GM20000 (cell line): ENCODE data around the gene CYSLTR2.

Experiments
- DNase-seq: peaks from one replicate; pipeline ENCODE4 v3.0.0; 2012; ENCODE audit warnings: low spot score
- TF ChIP-seq, protein P1 (sequence below): IDR thresholded peaks from 2 replicates; pipeline ENCODE4 v1.5.1; 2012; ENCODE audit warnings: mild to moderate bottlenecking, control low read depth; ENCODE audit errors: extremely low read depth, missing control alignments

CYSLTR2 gene

DNA sequence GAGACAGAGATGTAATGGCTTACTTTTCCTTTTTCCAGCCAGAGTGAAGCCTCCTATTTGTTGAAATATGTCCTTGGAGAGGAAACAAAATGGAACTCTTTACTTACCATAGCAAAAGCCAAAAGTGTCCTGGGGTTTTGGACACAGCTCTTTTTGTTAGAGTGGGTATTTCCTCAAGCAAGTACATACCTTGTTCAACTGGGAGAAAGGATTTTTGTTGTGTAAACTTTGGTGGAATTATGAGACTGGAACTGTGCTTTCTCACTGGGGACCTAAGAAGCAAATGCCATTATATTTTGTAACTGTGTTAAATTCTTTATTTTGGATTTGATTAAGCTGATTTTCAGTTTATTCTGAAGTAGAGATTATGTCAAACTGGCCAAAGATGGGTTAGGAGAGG is 58.4 kb downstream of the CYSLTR2 start:
- DNase-seq, result no peak
- TF ChIP-seq, protein P1, sequence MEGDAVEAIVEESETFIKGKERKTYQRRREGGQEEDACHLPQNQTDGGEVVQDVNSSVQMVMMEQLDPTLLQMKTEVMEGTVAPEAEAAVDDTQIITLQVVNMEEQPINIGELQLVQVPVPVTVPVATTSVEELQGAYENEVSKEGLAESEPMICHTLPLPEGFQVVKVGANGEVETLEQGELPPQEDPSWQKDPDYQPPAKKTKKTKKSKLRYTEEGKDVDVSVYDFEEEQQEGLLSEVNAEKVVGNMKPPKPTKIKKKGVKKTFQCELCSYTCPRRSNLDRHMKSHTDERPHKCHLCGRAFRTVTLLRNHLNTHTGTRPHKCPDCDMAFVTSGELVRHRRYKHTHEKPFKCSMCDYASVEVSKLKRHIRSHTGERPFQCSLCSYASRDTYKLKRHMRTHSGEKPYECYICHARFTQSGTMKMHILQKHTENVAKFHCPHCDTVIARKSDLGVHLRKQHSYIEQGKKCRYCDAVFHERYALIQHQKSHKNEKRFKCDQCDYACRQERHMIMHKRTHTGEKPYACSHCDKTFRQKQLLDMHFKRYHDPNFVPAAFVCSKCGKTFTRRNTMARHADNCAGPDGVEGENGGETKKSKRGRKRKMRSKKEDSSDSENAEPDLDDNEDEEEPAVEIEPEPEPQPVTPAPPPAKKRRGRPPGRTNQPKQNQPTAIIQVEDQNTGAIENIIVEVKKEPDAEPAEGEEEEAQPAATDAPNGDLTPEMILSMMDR, result no peak

DNA sequence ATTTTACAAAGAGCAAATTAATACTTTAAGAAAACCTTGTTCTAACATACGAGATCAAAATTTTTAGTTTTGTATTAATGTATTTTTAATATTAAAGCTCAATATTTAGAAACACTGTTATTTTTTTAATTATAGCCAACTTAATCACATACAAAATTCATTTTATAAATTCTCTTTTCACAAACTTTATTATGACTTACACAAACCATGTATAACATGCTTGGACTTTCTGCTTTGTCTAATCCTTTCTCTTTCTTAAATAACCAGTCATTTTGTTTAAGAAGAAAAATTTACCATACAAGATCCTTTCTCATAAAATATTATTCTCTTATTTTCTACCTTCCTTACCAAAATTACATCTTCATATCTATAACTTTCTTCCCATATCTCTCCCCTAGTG is 62.2 kb downstream of the CYSLTR2 start:
- TF ChIP-seq, protein P1, result no peak
- no peak for DNase-seq

DNA sequence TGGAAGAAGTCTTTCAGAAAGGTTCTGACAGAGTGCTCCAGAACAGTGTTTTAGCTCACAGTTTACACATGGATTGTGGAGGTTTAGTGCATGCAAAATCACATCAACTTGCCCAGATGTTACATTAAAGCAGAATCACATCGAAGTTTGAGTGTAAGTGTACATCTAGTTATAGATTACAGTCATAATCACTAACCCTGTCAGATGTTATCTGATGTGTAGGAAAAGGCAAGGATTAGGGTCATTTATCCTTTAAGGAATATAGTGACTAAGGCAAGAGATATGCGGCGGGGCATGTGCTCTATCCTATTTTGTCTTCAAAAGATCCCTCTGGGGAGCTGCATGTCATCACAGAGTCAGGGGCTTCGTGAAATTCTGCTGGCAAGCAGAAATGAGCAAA is 66.9 kb downstream of the CYSLTR2 start:
- TF ChIP-seq, protein P1, result no peak

DNA sequence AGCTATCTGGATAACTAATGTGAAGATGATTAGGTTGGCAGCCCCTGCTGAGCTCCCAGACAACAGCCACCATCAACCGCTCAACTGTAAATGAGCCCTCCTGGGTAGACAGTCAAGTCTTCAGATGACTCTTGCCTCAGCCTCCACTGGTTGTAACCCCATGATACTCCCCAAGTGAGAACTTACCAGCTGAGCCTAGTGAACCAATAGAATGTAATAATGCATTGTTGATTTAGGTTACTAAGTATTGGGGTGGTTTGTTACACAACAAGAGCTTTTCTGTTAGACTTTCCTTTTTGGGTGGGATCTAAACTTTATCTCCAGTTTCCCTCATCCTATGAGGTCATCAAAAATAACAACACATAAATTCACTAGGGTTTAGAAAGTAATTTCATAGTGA is 69.4 kb downstream of the CYSLTR2 start:
- DNase-seq, result no peak
- TF ChIP-seq, protein P1, result no peak

More for the DNA sequence above, 66.9 kb downstream of the CYSLTR2 start:
- DNase-seq, result no peak

DNA sequence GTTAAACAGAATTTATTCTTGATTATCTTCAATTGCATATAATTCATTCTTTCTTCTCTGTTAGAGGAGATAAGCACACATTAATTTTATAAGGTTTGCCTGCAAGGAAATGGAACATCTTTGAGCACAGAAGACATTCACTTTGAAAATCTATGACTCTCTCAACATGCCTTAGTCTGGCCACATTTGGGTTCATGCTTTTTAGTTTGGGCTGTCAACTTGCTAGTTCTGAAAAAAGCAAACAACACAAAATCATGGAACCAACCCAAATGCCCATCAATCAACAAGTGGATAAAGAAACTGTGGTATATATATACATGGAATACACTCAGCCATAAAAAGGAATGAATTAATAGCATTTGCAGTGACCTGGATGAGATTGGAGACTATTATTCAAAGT is 71.5 kb downstream of the CYSLTR2 start:
- TF ChIP-seq, protein P1, result no peak

DNA sequence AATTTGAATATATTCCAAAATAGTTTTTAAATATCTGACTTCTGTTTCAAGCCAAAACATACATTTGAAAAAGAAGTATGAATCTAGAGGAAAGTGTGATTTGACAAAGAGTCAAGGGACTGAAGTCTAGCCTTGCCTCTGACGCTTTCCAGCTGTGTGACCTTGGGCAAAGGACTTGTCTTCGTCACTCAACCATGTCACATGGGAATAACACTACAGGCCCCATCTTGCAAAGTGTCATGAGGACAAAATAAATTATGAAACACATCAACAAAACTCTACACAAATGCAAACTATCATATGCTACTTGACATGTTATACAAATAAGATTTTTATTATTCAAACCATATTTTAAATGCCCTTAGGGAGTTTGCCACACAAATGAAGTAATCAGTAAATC is 73.0 kb downstream of the CYSLTR2 start:
- TF ChIP-seq, protein P1, result no peak

More for the DNA sequence above, 71.5 kb downstream of the CYSLTR2 start:
- DNase-seq, result no peak

DNA sequence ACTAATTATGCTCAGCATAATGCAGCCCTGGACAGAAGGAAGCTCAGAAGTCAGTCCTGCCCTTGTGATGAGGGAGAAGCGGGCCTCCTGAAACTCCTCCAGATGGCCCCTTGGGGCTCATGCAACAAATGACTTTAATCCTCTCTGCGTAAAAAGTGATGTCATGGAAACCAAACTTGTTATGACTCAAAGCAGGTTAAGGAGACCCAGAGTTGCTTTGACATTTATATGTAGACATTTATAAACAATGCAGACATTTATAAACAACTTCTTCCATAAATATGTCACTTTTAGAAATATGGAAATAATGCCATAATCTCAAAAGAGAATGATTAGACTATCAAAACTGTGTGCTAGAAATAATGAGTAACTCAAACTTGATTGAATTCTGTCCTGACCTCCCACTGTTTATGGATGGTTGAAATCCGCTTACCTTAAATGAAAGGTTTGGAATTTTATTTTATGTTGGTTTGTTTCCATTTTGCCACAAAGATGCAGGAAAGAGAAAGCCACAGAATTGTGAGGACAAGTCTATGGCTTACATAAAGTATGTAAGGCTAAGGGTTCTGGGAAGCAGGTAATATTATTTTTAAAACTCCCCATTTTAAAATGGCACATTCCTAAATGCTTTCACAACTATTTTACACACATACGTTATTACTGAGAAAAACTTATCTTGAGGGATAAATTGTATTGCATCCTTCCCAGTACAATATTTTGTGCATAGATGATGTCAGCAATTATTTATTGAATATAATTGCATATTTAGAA is 73.7 kb downstream of the CYSLTR2 start:
- no peak for DNase-seq

More for the DNA sequence above, 73.0 kb downstream of the CYSLTR2 start:
- no peak for DNase-seq

More for the DNA sequence above, 73.7 kb downstream of the CYSLTR2 start:
- TF ChIP-seq, protein P1, result no peak
